Hippocampal formation (tissue), 2 donors: Measurements from ENCODE around the gene RNFT2.
"Not testable (repeated sequence)": the region's sequence is repeated elsewhere in the genome, so short reads cannot be mapped to it uniquely, and the experiment has no call there.

Experiments used
- DNase-seq, 2 donors: peaks; one replicate each; lab custom pipeline; 2025; lab: John Stamatoyannopoulos, UW

Gene RNFT2

DNA sequence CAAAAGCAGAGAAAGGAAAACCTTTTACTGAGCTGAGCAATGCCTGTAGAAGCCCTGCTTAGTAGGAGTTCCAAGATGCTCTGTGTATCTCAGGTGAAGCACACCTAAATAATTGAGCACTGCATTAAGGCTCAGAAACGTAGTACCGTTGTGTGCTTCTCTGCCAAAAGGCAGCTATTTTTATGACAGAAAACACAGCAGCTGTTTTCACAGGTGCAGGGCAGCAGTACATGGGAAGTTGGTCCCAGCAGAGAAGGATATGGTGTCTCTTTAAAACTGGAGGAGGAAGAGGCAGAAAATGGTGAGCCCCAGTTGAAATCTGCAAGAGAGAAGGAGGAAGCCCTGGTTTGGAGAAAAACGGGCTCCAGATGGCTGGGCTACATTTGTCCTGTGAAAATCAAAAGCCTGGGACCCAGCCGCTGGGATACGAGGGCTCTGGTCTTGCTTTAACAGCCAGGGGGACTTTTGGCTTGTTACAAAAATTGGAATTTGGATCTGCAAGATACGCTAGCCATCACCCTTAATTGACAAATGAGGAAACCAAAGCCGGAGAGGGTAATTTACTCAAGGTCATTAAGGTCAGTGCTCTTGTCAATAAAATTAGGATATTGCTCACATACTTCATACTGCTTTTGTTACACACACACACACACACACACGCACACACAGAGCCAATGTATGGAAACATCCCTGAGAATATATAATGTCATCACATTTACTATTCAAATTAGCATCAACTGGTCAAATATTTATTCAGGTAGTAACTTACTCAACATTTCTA lies 27.6 kb upstream of the RNFT2 start:
- no peak for DNase-seq

DNA sequence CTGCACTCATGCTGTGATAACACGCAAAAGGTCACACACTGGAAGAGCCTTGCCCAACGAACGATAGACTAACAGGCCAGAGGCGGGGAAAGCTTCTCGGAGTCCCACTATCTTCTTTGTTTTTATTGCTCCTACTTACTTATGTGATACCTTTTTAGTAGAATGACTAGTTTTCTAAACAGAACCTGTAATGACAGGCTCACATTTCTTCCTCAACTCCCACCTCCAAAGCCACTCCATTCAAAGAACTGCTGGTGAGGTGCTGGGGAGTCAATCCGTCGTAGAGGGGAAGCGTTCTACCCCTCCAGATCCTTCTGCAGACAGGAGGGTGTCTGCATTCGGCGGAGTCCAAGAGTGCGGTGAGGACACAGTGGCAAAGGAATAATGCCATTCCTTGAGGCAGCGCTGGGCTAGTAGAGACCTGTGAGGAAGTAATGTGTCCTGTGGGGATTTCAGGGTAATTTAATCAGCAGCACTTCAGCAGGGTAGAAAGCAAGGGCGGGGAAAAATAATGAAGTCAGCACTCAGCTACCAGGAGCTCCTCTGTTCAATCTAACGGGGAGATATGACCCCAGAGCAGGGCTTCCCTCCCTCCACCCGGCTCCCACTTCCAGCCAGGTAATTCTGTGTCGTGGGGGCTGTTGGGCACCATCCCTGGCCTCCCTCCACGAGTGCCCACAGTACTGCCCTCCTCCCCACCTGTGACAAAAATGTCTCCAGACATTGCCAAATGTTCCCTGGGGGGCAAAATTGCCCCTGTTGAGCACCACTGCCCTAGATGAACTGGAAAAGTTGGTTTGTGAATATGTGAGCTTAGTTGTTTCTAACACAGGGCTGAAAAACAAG lies 25.4 kb upstream of the RNFT2 start:
- no peak for DNase-seq

DNA sequence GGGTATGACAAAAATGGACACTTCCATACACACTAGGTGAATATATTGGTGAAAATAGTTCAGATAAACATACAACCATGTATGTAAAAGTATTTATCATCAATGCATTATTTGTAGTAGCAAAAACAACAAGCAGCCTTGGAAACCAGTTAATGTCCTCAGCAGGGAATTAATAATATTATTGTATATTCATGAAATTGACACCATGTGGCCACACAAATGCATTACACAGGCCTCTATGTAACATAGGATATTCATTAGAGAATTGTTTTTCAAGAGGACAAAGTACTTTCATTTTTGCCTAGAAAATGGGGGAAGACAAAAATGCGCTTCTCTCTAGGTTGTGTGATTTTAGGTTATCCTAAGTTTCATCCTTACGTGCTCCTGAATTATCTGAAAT lies 24.6 kb upstream of the RNFT2 start:
- DNase-seq, result no peak

DNA sequence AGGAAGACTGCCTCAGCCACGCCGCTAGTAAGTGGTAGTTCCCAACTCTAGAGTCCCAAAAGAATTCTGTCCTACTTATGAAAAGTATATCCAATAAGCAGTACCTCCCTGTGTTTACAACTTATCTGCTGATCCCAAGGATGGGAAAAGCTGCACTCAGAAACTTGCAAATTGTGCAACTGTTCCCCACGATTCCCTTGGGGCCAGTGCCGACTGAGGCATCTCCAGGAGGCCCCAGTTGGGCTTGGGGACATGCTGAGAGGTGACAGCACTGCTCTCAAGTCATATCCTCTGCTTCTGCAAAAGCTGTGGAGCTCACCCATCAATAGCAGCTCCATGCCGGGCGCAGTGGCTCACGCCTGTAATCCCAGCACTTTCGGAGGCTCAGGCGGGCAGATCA lies 23.9 kb upstream of the RNFT2 start:
- no peak for DNase-seq

DNA sequence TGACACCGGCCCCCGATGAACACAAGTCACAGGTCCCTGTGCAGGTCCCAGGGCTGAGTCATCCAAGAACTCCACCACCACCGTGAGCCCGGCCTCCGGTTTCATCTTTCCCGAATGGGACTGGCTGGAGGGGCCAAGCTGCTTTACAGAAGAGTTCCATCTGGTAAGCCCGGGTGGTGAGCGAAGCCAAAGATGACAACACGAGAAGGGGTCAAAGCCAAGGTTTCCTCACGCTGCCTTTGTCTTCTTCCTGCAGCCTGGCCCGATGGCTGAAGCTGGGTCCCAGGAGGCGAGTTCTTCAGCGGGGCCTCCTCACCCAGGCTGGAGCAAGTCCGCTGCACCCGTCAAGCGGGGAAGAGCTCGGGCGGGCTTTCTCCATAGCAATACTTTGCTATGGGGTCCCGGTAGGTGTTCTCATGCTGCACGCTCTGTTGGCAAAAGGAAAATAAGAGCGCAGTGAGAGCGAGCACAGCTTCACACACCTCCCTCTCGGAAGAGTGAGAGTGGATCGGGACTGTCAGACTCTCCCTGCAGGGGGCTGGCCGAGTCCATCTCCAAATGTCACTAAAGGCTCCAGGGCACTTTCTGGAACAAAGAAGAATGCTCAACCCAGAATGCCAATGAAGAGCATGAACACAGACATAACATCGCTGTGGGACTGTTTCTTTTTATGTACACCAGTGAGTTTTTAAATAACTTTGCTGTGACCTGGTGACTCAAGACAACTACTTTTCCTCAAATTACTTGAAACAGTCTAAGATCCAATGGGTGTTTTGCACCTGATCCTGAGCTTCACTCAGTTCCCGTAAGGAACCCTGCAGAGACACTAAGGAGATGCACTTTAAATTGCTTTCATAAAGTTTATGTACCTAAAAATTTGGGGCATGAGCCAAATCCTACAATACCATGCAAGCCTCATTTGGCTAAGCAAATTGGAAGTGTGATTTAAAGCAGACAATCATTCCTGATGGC lies 20.4 kb upstream of the RNFT2 start:
- DNase-seq, result peak; percentile 33 to 51

DNA sequence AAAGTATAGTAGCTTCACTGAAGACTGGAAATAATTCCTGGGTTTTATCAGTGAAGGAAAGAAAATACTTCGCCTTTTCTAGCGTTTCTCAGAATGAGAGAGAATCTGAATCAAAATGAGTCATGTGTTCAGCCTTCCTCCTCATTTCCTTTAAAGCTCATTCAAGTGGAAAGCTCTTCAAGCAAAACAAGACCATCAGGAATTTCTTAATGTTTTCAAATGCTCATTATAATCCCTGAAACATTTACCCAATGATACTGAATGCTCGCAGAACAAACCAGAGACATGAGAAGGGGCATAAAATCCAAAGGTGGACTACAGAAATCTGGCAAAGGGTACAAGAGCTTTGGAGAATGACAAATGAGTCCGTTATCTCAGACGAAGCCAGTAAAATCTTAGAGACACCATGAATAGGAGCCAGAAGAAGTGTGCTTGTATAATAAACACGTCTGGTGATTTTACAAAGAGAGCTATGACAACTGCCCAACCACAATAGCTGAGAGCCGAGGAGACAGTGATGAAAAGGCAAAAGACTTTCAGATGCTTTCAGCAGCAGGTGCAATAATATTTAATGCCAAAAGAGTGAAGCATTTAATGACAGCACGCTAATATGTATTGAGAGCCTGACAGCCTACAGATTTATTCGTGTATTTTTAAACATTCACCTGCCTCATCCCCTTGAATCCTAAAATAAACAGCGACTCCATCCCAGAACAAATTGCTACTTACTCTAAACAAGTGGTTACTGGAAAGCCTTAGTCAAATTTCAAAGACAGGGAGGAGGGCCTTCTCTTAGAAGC lies 19.3 kb upstream of the RNFT2 start:
- peak in 1 of 2 donors; percentile 38 for DNase-seq

DNA sequence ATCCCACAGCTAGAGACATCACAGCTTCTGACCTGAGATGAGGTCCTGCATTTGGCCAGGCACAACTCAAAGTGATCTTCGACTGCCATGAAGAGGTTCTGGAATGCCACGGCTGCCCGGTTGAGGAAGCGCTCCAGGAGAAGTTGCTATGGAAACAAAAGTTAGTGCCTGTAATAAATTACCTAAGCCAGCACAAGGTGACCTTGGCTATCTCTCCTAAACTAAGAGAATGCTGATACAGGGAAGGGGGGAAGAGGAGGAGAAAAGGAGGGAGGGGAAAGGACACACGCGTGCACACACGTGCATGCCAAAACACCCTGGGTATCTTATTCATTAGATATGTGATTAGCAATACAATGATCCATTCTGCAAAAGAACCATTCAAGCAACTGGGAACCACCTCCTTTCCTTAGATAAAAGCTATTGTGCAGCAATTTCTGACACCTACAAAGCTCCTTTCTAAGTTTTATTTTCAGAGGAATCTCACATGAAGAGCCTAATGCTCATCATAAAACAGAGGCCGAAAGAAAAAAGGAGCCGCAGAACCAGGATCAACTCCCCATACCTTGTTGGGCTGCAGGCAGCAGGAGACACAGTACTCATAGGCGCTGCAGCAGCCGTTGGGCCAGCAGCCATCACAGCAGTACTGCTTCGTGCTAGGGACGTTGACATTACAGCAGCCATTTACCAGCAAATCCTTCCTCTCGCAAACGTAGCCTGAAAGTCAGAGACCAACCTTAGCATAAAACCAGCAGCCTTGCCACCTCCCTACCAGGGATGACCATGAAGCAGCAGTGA lies 18.2 kb upstream of the RNFT2 start:
- DNase-seq, result no peak

DNA sequence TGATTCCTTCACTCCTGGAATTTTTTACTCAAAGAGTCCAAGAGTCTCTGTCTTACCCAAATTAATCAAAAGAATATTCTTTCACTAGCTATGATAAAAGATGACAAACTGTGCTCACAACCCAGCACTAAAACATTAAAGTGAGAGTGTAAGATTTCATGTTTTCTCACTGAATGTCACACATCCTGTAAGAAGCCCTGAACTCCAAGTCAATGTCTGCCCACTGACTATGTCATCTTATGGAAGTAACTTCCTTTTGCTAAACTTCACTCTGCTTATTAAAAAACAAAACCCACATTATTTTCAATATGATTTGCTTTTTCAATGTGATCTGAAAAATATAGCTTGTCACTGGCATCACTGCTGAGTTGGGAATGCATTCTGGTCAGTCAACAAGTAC lies 15.9 kb upstream of the RNFT2 start:
- DNase-seq, result no peak

DNA sequence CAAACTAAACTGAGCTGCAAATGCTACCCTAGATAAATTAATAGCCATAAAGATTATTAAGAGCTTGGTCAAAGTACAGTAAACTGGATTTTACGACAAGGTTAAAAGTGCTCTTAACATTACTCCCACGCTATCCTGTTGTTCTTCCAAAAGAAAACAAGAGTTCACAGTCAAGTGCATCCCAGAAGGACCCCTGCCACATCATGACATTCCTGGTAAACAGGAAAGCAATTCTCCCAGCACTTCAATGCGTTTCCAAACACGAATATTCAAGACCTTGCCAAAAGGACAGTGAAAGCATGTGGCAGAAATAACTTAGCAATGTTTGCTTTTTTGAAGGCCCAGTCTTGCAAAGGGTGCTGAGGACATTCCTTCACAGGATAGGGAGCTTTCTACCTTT lies 11.4 kb upstream of the RNFT2 start:
- DNase-seq, result no peak

DNA sequence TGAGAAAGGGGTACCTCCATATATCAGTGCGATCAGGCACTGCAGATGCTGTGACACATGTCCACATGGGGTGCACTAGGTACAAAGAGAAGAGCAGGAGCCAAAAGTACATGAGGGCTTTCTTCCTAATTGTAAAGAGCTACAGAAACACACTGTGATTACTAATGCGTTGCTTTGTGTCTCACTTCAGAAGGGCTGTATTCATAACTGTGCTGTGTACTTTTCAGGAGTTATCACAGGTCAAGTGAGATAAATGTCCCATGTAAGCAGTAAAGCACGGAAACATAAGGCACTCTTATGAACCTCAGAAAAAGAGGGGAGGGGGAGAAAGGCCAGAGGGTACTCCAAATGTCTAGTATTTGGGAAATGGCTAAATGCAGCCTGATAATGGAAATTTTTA lies 10.9 kb upstream of the RNFT2 start:
- no peak for DNase-seq

DNA sequence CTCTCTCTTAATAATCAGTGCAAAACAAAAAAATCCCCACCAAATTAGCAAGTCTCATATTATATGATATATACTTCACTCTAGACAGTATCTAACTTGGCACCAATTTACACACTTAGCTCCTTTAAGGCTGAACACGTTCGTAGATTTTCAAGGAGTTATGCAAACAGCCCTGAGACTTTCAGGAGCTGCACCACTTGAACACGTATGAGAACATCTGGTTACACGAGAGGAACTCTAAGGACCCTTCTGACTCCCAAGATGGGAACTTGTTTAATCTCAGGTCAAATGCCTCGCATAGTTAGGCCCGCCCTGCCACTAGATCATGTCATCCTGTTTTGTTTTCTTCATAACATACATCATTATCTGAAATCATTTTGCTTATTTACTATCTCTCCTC lies 10.2 kb upstream of the RNFT2 start:
- DNase-seq, result no peak

DNA sequence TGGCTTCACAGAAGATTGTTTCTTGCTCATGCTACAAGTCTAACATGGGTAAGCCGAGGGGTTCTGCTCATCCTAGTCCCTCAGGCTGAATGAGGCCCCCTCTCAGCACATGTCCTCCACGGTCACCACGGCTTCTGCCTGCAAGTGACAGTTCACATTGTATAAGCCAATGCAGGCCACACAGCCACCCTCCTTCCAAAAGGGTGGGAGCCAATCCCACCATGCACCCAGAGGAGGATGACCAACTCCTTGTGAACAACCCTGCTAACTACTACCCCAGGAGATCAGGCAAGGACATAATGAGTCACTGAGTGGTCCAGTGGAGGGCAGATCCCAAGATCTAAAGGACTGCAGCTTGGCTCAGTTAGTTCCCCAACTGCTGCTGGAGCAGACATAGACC lies 6.3 kb upstream of the RNFT2 start:
- no peak for DNase-seq

DNA sequence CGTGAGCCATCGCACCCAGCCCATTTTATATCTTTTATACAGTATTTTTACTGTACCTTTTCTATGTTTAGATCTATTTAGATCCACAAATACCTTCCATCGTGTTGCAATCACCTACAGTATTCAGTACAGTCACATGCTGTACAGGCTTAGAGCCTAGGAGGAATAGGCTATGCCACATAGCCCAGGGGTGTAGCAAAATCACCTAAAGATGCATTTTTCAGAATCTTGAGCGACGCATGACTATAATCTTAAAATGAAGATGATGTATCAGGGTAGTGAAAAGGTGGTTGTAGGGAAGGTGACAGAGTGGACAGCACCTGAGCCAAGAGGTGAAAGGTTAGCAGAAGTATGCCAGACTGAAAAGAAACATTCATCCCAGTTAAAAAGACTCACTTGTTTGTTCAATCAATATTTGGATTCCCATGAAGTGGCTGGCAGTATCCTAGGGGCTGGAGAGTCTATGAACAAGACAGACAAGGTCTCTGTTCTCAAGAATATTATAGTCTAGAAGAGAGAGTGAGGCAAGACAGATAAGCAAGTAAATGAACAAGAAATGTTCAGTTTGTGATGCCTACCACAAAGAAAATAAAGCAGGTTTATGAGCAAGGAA lies 3.9 kb upstream of the RNFT2 start:
- DNase-seq, result no peak

DNA sequence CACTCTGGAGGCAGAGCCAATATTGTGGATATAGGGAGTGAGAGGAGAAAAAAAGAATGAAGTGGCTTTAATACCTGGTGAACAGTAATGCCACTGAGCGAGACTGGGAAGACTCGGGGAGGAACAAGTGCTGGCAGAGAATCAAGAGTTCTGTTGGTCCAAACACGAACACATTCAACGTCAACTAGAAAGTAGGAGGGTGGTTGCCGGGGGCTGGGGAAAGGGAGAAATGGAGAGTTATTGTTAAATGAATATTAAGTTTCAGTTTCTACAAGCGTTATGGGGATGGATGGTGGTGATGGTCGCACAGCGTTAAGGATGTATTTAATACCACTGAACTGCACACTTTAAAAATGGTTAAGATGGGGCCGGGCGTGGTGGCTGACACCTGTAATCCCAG lies 3.0 kb upstream of the RNFT2 start:
- DNase-seq, result no peak

DNA sequence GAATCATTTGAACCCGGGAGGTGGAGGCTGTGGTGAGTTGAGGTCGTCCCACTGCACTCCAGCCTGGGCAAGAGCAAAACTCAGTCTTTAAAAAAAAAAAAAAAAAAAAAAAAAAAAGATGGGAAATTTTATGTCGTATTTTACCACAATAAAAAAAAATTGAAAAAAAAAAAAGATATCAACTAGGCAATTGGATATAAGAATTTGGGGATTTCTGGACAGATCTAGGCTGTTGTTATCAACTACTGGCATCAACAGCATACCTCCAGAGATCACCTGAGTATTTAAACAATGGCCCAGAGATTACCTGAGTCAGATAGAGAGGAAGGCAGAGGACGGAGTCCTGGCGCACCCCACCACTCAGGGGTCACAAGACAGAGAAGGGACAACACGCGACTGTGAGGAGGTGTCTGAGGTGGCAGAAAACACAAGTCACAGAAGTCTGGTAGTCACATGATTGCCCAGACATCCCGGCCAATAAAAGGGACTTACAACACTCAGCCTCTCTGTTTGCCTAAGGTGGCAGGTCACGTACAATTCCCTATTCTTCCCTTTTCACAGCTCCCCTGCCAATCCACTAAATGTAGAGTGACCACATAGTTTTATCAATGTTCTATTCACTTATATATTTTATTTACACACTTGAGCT lies 2.0 kb upstream of the RNFT2 start:
- no peak for DNase-seq

DNA sequence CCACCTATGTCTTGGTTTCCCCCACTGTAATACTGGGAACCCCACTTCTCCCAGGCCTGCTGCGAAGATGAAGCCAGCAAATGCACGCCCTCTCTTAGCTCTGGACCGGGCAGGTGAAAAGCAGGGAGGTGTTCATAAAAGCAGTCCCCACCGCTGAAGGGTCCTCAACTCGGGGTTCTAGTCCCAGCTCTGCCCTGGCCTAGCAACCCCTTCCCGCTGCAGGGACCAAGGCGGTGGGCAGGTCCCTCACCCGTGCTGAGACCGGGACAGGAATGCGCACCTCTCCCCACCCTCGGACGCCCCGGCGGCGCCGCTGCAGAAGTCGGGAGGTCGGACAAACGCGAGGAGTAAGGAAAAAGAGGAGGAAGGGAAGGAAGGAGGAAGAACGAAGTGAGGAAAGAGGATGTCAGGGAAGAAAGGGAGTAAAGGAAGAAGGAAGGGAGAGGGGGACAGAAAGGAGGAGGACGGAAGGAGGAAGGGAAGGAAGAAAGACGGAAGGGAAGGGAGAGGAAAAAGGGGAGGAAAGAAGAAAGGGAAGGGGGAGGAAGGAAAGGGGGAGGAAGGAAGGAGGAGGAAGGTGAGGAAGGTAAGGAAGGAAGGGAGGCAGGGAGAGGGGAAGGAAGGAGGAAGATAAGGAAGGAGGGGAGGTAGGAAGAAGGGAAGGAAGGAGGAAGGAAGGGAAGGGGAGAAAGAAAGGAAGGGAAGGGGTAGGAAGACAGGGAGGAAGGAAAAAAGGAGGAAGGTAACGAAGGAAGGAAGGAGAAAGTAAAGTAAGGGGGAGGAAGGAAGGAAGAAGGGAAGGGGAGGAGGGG lies 947 bp upstream of the RNFT2 start:
- no peak for DNase-seq

DNA sequence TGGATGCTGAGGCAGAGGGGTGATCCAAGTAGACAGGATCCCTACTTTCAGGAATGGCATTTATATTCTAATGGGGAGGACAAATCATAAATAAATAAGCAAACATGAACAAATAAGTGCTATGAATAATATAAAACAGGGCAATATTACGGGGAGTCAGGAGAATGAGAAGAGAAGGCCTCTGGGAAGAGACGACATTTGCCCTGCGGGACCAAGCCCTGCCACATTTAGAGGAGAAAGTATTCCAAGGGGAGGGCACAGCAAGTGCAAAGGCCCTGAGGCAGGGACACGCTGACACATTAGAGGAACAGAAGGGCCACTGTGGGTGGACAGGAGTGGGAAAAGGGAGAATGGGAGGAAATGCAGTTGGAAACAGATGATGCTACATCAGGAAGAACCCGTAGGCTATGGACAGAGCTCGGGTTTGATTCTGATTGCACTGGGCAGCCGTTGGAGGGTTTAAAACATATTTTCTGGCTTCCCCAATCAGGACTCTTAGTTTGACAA lies 1.3 kb downstream of the RNFT2 start:
- DNase-seq, result no peak

DNA sequence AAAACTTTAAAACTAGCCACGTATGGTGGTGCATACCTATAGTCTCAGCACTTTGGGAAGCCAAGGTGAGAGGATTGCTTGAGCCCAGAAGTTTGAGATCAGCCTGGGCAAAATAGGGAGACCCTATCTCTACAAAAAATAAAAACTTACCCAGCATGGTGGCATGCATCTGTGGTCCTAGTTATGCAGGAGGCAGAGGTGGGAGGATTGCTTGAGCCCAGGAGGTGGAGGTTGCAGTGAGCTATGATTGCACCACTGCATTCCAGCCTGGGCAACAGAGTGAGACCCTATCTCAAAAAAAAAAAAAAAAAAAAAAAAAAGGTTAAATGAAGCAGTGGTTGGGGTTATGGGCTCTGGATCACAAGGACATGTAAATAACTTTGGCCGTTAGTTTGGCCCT lies 4.7 kb downstream of the RNFT2 start:
- not testable (repeated sequence) for DNase-seq
